H1 (cell line): ENCODE results near the gene DNASE1. TPM values are rescaled to one million over a fixed set of nuclear protein-coding genes. Genes with fewer than 3 reads are reported as not detected.

Experiments
- CTCF ChIA-PET: fragments of 300-600 bp; sonication (Branson Sonifier 250); formaldehyde crosslinking; loops from one replicate; lab custom pipeline; 2021; ENCODE audit not compliant: partially characterized antibody; lab: Charles Lee
- POLR2A ChIA-PET: fragments of 300-600 bp; sonication (Branson Sonifier 250); formaldehyde crosslinking; loops from one replicate; lab custom pipeline; 2021; ENCODE audit warnings: inconsistent platforms; ENCODE audit not compliant: partially characterized antibody; lab: Charles Lee
- DNase-seq, 2 experiments: peaks; one replicate each; pipeline versions ENCODE4 v3.0.0 to v3.0.0-alpha.2; 2010 to 2022; ENCODE audit warnings: low spot score in 2 of 2, low read depth in 1 of 2, mixed read lengths in 1 of 2
- FAIRE-seq: peaks from 2 replicates; lab custom pipeline; 2011; peaks lifted over from hg19 to GRCh38; lab: Jason Lieb, UNC
- H2AFZ ChIP-seq: 2 replicates; pipeline ENCODE4 v1.8.1; 2012; ENCODE audit warnings: low read length, inconsistent platforms
- H2AK5ac ChIP-seq: 2 replicates; pipeline ENCODE4 v1.6.1; 2013; ENCODE audit warnings: low read depth, low read length
- H2BK120ac ChIP-seq: replicated peaks from 2 replicates; pipeline ENCODE3; 2013; ENCODE audit warnings: low read depth, low read length, inconsistent platforms
- H2BK12ac ChIP-seq: 2 replicates; pipeline ENCODE4 v1.6.1; 2013; ENCODE audit warnings: low read depth, low read length
- H2BK15ac ChIP-seq: 2 replicates; pipeline ENCODE4 v1.6.1; 2013; ENCODE audit warnings: low read length
- H2BK20ac ChIP-seq: 2 replicates; pipeline ENCODE4 v1.6.1; 2013; ENCODE audit warnings: low read length
- H2BK5ac ChIP-seq: 2 replicates; pipeline ENCODE4 v1.6.1; 2013; ENCODE audit warnings: low read depth, low read length
- H3K14ac ChIP-seq: 2 replicates; pipeline ENCODE4 v1.6.1; 2013; ENCODE audit warnings: inconsistent platforms; ENCODE audit not compliant: insufficient read length
- H3K18ac ChIP-seq: 2 replicates; pipeline ENCODE4 v1.6.1; 2013; ENCODE audit warnings: low read length; ENCODE audit errors: extremely low read depth
- H3K23ac ChIP-seq: 2 replicates; pipeline ENCODE4 v1.6.1; 2013; ENCODE audit warnings: inconsistent platforms; ENCODE audit not compliant: insufficient read length
- H3K23me2 ChIP-seq: 2 replicates; pipeline ENCODE4 v1.6.1; 2013; ENCODE audit warnings: low read depth, low read length
- H3K27ac ChIP-seq: 2 replicates; pipeline ENCODE4 v1.6.1; 2011; ENCODE audit warnings: low read depth, low read length, inconsistent platforms
- H3K27me3 ChIP-seq, 4 experiments: replicated peaks in 1 of 4; 1 replicate in 1 of 4; 2 replicates in 3 of 4; pipeline versions ENCODE4 v1.6.1 to v1.8.1; 2011 to 2013; ENCODE audit warnings: low read length in 3 of 4, mild to moderate bottlenecking in 3 of 4, inconsistent platforms in 2 of 4, mixed read lengths in 2 of 4, moderate library complexity in 1 of 4; ENCODE audit not compliant: control insufficient read depth in 3 of 4, insufficient read depth in 3 of 4; ENCODE audit errors: extremely low read depth in 1 of 4
- H3K36me3 ChIP-seq, 4 experiments: 2 replicates each; pipeline versions ENCODE4 v1.6.1 to v1.8.1; 2011 to 2013; ENCODE audit warnings: mild to moderate bottlenecking in 4 of 4, low read length in 3 of 4, moderate library complexity in 2 of 4, control low read depth in 1 of 4, inconsistent platforms in 1 of 4; ENCODE audit not compliant: insufficient read depth in 4 of 4, control insufficient read depth in 2 of 4
- H3K4ac ChIP-seq: replicated peaks from 2 replicates; pipeline ENCODE3; 2013; ENCODE audit warnings: low read length, low read depth, mixed read lengths, inconsistent platforms; ENCODE audit not compliant: insufficient read length
- H3K4me1 ChIP-seq, 4 experiments: replicated peaks in 1 of 4; 1 replicate in 1 of 4; 2 replicates in 3 of 4; pipeline versions ENCODE4 v1.6.1 to v1.8.1; 2011 to 2013; ENCODE audit warnings: low read length in 3 of 4, inconsistent platforms in 2 of 4, mixed read lengths in 1 of 4; ENCODE audit not compliant: insufficient read depth in 4 of 4, control insufficient read depth in 3 of 4
- H3K4me2 ChIP-seq, 2 experiments: 2 replicates each; pipeline versions ENCODE4 v1.6.1 to v1.8.1; 2011 to 2013; ENCODE audit warnings: low read depth in 2 of 2, low read length in 2 of 2, control low read depth in 1 of 2, inconsistent platforms in 1 of 2, mild to moderate bottlenecking in 1 of 2; ENCODE audit not compliant: insufficient read depth in 1 of 2
- H3K4me3 ChIP-seq, 4 experiments: fragments of 200-600, 300-600 bp in 1 of 4; sonication (generic), shearing (Covaris generic), sonication (Bioruptor Twin) in 1 of 4; 2 replicates each; pipeline versions ENCODE4 v1.5.1 to v1.8.1; 2011 to 2016; ENCODE audit warnings: low read length in 4 of 4, low read depth in 3 of 4, control low read depth in 2 of 4, inconsistent platforms in 2 of 4, mild to moderate bottlenecking in 2 of 4, mixed read lengths in 1 of 4, moderate library complexity in 1 of 4; ENCODE audit not compliant: insufficient read depth in 2 of 4; ENCODE audit errors: extremely low read depth in 1 of 4
- H3K56ac ChIP-seq: replicated peaks from 2 replicates; pipeline ENCODE3; 2013; ENCODE audit warnings: low read depth, mild to moderate bottlenecking, mixed read lengths, low read length, inconsistent platforms; ENCODE audit not compliant: insufficient read length
- H3K79me1 ChIP-seq: 2 replicates; pipeline ENCODE4 v1.6.1; 2013; ENCODE audit warnings: low read depth, low read length, control low read depth
- H3K79me2 ChIP-seq, 2 experiments: 2 replicates each; pipeline versions ENCODE4 v1.6.1 to v1.8.1; 2012 to 2013; ENCODE audit warnings: low read length in 2 of 2, mild to moderate bottlenecking in 2 of 2, inconsistent platforms in 1 of 2; ENCODE audit not compliant: insufficient read depth in 2 of 2, control insufficient read depth in 1 of 2
- H3K9ac ChIP-seq, 4 experiments: replicated peaks in 1 of 4; 1 replicate in 1 of 4; 2 replicates in 3 of 4; pipeline versions ENCODE4 v1.6.1 to v1.8.1; 2011 to 2013; ENCODE audit warnings: low read depth in 3 of 4, low read length in 3 of 4, control low read depth in 2 of 4, mild to moderate bottlenecking in 2 of 4, moderate library complexity in 2 of 4, inconsistent platforms in 1 of 4; ENCODE audit errors: extremely low read depth in 1 of 4
- H3K9me3 ChIP-seq, 2 experiments: 2 replicates each; pipeline versions ENCODE4 v1.6.1 to v1.8.1; 2012 to 2013; ENCODE audit warnings: mild to moderate bottlenecking in 2 of 2, moderate library complexity in 2 of 2, control low read depth in 1 of 2, inconsistent platforms in 1 of 2, low read depth in 1 of 2, low read length in 1 of 2, mixed read lengths in 1 of 2; ENCODE audit not compliant: insufficient read depth in 2 of 2
- H4K20me1 ChIP-seq, 2 experiments: replicated peaks in 1 of 2; 2 replicates each; pipeline versions ENCODE3 to v1.8.1; 2011 to 2013; ENCODE audit warnings: inconsistent platforms in 2 of 2, low read length in 2 of 2, mild to moderate bottlenecking in 1 of 2; ENCODE audit not compliant: insufficient read depth in 2 of 2, control insufficient read depth in 1 of 2
- H4K5ac ChIP-seq: 2 replicates; pipeline ENCODE4 v1.6.1; 2013; ENCODE audit warnings: low read length, low read depth, mixed read lengths, inconsistent platforms; ENCODE audit not compliant: insufficient read length
- H4K8ac ChIP-seq: 2 replicates; pipeline ENCODE4 v1.8.0; 2013; ENCODE audit warnings: mild to moderate bottlenecking, moderate library complexity, low read length, inconsistent platforms; ENCODE audit not compliant: insufficient read depth; ENCODE audit errors: extremely low read depth
- H4K91ac ChIP-seq: replicated peaks from 2 replicates; pipeline ENCODE3; 2013; ENCODE audit warnings: low read length, mixed read lengths, inconsistent platforms; ENCODE audit not compliant: insufficient read length
- ATF2 ChIP-seq: IDR thresholded peaks from 2 replicates; pipeline ENCODE4 v1.6.1; 2012; ENCODE audit warnings: low read length, inconsistent platforms
- CHD2 ChIP-seq: IDR thresholded peaks from 2 replicates; pipeline ENCODE4 v1.6.1; 2012; ENCODE audit warnings: low read length, improper control_type of control experiment
- CTBP2 ChIP-seq: IDR thresholded peaks from 2 replicates; pipeline ENCODE4 v1.7.0; 2011; ENCODE audit warnings: borderline replicate concordance, mild to moderate bottlenecking, moderate library complexity, mixed read lengths, low read length; ENCODE audit not compliant: insufficient read depth, insufficient read length
- GTF2F1 ChIP-seq: IDR thresholded peaks from 2 replicates; pipeline ENCODE4 v1.6.1; 2012; ENCODE audit warnings: low read depth, low read length, improper control_type of control experiment, borderline replicate concordance
- JUND ChIP-seq: IDR thresholded peaks from 2 replicates; pipeline ENCODE4 v1.6.1; 2011; ENCODE audit warnings: mild to moderate bottlenecking, improper control_type of control experiment, low read length
- POU5F1 ChIP-seq: IDR thresholded peaks from 2 replicates; pipeline ENCODE4 v1.6.1; 2011; ENCODE audit warnings: low read depth, mild to moderate bottlenecking, low read length, moderate library complexity
- RAD21 ChIP-seq, 2 experiments: IDR thresholded peaks in 1 of 2; conservative IDR thresholded peaks in 1 of 2; 2 replicates each; pipeline ENCODE4 v1.6.1; 2011; ENCODE audit warnings: low read depth in 2 of 2, low read length in 2 of 2, improper control_type of control experiment in 1 of 2, inconsistent platforms in 1 of 2, mild to moderate bottlenecking in 1 of 2, moderate library complexity in 1 of 2
- RXRA ChIP-seq: IDR thresholded peaks from 2 replicates; pipeline ENCODE4 v1.6.1; 2011; ENCODE audit warnings: low read depth, mild to moderate bottlenecking, low read length, moderate library complexity; ENCODE audit not compliant: insufficient read depth
- SRF ChIP-seq: IDR thresholded peaks from 2 replicates; pipeline ENCODE4 v1.6.1; 2011; ENCODE audit warnings: mild to moderate bottlenecking, low read depth, low read length, moderate library complexity
- SUZ12 ChIP-seq: fragments of 200-600 bp; sonication (generic); IDR thresholded peaks from 2 replicates; pipeline ENCODE4 v1.6.1; 2012; ENCODE audit warnings: mild to moderate bottlenecking, inconsistent platforms, low read length, moderate library complexity, mixed read lengths
- USF2 ChIP-seq: IDR thresholded peaks from 2 replicates; pipeline ENCODE4 v1.6.1; 2011; ENCODE audit warnings: low read length, improper control_type of control experiment
- WGBS, 2 experiments: shearing (Covaris generic) in 1 of 2; methylation state at CpG; one replicate each; pipeline versions ENCODE4 v1.1.6 to v1.1.7; 2013 to 2015; ENCODE audit warnings: low lambda C conversion rate in 2 of 2, mixed read lengths in 2 of 2, inconsistent platforms in 1 of 2, low coverage in 1 of 2, missing lambda C conversion rate in 1 of 2; ENCODE audit not compliant: insufficient replicate concordance in 2 of 2, insufficient coverage in 1 of 2, insufficient read length in 1 of 2; ENCODE audit errors: extremely low coverage in 1 of 2, missing lambda C conversion rate in 1 of 2; 5-methylcytosine and 5-hydroxymethylcytosine counted together
- polyA plus RNA-seq, 7 experiments: library from polyadenylated mRNA; depleted of rRNA in 3 of 7; stranded (reverse) in 5 of 7; unstranded in 2 of 7; fragments of >200 nt in 5 of 7; fragments of 200-250 nt in 2 of 7; gene quantifications; 1 replicate in 5 of 7; 2 replicates in 1 of 7; 4 replicates in 1 of 7; pipeline versions ENCODE4 v1.2.1 to v1.2.3, GENCODE V29; 2011 to 2013; ENCODE audit warnings: missing spikeins in 2 of 7, mixed read lengths in 2 of 7
- total RNA-seq: library from RNA; stranded (reverse); fragmentation: NEBNext Ultra II Directional; extraction: Animal tissue kit (Norgen Biotek cat#: 25700); gene quantifications from 2 replicates; pipeline ENCODE4 v1.2.1, GENCODE V29; 2021

DNASE1 gene
- total and polyA plus RNA-seq, 2 of the 8 experiments (the other 6 are each of a cell fraction or from before 2014, with no cell fraction given) = 11.5 to 16.7 TPM

GRCh38 chr16:3669082-3669481 lies 14.6 kb downstream of the DNASE1 start:
- ChIA-PET CTCF (interaction anchor here (0.9 to 1.9 kb wide), 5 partner anchors 9 to 22 kb away, joined by 3 to 8 read pairs (median 4); partner anchors contain the start of gene DNASE1), POLR2A (no interaction called here)
- no peak overlapping the region for H3K9ac ChIP-seq
- H2BK20ac ChIP-seq = no peak overlapping the region
- H3K4ac ChIP-seq = no peak overlapping the region
- no peak overlapping the region for H4K5ac ChIP-seq
- no peaks in the 10 kb centered on the region for H3K23me2 ChIP-seq
- no peaks in the 10 kb centered on the region for H3K79me2 ChIP-seq
- no peak overlapping the region for H3K18ac ChIP-seq
- no peak for DNase-seq
- no peak overlapping the region for H4K91ac ChIP-seq
- no peaks in the 10 kb centered on the region for H3K4me1 ChIP-seq
- FAIRE-seq = no peak
- no peaks in the 10 kb centered on the region for H3K9me3 ChIP-seq
- no peak overlapping the region for H3K23ac ChIP-seq
- no peak overlapping the region for H3K4me3 ChIP-seq
- H2BK120ac ChIP-seq = no peak overlapping the region
- no peak overlapping the region for H2BK15ac ChIP-seq
- no peak overlapping the region for H2AFZ ChIP-seq
- peaks cover 8% of the 10 kb centered on the region in 2 experiments for H4K20me1 ChIP-seq
- no peak overlapping the region for H3K4me2 ChIP-seq
- no peak overlapping the region for H2AK5ac ChIP-seq
- peaks cover 21 to 49% (median 45%) of the 10 kb centered on the region in 4 experiments for H3K36me3 ChIP-seq
- no peaks in the 10 kb centered on the region; the same call in 1 of the 2 replicates for H3K79me1 ChIP-seq
- H3K27ac ChIP-seq = no peak overlapping the region
- WGBS, 2 experiments = 96% methylated on average over 10 of the region's 10 CpGs; no CpG with 5 or more reads in 1 of the 2 experiments
- H3K27me3 ChIP-seq = no peaks in the 10 kb centered on the region
- H3K14ac ChIP-seq = no peak overlapping the region
- no peak overlapping the region for H3K56ac ChIP-seq
- no peak overlapping the region for H2BK5ac ChIP-seq
- no peak overlapping the region for H2BK12ac ChIP-seq
- H4K8ac ChIP-seq = no peak overlapping the region
- no peak for TF ChIP-seq POU5F1
- TF ChIP-seq CTBP2 = no peak
- TF ChIP-seq USF2 = no peak
- TF ChIP-seq GTF2F1 = no peak
- no peak for TF ChIP-seq RXRA
- no peak for TF ChIP-seq RAD21 (IDR thresholded peaks at IDR 0.05 in 1 of 2, conservative IDR thresholded peaks at IDR 0.05 in 1 of 2; ENCODE audit: low read depth in 2 of 2, low read length in 2 of 2)
- TF ChIP-seq SUZ12 = no peak
- no peak for TF ChIP-seq ATF2
- TF ChIP-seq JUND = no peak
- no peak for TF ChIP-seq SRF
- no peak for TF ChIP-seq CHD2
